ENCODE data around the gene PHACTR1.

The PHACTR1 gene

DNA sequence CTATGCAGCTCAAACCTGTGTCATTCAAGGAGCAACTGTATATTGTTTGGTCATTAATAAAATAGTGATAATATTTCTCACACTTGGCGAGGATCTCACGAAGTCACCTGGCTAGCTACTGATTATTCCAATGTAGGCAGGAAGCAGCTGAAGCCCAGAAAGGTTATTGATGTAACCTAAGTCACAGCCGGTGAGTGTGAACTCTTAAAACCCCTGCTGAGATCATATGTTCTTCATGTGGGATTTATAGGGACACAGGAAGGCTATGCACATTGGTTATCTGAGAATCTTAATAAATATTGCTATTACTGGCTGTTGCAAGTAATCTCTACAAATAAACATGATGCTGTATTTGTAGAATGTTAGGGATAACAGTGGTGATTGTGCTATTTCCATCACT, 450.3 kb downstream of the PHACTR1 start:
- DNase-seq, result no peak

DNA sequence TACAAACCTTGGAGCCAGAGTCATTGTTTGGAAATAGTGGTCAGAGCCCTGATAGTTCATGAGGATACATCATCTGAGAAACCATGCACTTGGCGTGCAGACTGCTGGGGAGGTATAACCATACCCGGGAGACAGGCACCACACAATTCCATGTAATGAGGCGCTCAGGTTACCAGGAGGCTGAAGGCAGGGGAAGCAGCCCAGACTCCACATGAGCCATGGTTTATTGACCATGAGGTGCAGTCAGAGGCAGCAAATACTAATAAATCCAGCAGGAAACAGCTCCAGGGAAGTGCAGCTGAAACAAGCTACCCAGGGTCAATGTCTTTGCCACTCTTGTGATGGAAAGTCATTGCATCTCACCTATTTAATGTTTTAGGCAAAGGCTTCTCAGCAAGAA, 455.7 kb downstream of the PHACTR1 start:
- DNase-seq, result no peak

DNA sequence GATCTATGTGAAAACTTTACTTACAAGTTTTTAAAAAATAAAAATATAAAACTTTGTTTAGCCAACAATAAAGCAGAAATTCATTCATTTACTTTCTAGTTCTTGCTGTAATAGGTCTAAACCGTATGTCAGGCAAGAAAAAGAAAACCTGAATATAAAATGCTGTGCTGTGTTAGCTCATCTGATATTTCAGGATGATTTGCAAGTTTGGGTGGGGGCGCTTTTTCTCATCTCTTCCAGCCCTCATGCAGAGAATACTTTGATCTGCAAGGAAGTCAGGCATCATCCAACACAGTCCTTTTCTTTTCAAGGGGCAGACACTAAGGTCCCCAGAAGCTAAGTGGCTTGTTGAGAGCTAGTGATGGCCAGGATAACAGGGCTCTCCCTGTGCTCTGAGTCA, 458.5 kb downstream of the PHACTR1 start:
- DNase-seq, result no peak

DNA sequence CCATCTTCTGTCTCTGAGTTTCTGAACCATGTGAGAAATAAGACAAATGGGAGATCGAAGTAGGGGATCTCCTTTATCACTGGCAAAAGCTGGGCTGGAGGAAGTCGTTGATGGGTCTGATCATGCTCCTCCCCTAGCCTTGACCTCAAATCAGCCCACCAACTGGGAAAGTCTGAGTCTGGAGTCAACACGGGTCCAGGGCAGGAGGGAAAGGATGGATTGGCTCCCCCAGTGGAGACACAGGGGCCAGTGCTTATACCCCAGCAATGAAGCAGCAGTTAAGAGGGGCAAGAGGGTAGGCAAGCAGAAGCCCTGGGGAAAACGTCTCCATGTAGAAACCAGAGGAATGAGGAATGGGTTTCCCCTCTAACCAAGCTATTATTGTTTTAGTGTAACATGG, 459.2 kb downstream of the PHACTR1 start:
- DNase-seq, result no peak

DNA sequence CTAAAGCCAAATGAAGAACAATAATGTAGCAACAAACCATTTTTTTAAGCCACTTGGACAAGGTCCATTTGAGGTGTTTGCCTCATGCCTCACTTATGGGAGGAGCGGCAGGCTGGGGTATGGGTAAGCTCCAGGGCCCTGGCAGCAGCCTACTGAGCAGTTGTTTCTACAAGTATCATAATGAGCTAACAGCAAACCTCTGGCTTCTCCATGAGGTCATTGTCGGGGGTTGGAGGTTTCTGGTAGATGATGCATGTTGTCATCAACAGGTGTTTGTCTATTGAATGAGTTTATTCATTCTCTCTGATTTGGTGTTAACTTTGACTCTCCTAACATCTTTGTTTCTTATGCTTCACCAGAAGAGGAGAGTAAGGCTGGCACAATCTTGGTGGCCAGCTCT, 461.1 kb downstream of the PHACTR1 start:
- no peak for DNase-seq

DNA sequence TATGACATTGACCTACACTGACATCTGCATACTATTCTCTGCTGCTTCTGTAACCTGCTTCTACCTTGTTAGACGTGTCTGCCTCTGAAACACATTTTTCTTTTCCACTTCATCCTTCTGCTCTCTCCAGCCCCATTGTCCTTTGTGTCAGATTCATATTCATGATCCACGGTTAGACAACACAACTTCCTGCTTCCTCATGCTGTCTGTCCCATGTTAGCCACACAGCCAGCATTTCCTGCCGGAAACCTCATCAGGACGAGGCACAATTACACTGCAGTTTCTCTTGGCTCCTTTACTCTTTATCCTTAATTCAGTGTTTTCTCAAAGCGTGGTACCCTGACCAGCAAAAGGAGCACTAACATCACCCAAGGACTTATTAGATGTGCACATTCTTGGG, 461.5 kb downstream of the PHACTR1 start:
- no peak for DNase-seq

DNA sequence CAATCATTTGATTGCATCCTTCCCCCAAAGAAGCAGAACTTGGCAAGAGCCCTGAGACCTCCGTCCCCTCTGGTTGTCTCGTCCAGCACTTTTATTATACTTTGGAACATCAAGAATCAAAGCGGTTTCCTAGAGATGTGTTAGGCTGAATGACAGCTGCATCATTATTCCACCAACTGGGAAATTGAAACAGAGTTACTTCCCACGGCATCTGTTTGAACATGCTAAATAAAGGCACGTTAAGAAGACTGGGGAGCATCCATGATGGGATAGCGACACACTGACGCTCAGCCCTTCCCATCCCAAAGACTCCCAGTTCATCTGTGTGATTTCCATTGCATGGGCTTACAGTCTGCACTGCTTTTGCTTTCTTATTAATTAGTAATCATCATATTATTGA, 464.0 kb downstream of the PHACTR1 start:
- DNase-seq, result no peak

DNA sequence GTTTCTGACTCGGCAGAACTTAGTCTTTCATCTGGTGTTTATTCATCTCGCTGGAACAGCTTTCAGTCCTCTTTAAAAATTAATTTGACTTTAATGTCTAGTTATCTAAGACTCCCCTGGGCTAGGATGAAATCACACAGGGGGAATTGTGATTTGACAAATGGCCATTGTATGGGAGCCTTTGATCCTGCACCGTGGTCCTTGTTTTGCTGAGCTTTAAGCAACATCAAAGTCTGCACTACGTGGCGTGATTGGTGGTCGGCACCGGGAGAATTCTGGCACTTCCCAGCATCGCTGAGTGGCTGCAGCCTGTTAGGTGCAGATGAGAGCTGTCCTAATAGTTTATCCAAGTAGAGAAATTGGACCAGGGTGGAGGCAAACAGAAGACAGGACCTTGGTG, 464.8 kb downstream of the PHACTR1 start:
- no peak for DNase-seq

DNA sequence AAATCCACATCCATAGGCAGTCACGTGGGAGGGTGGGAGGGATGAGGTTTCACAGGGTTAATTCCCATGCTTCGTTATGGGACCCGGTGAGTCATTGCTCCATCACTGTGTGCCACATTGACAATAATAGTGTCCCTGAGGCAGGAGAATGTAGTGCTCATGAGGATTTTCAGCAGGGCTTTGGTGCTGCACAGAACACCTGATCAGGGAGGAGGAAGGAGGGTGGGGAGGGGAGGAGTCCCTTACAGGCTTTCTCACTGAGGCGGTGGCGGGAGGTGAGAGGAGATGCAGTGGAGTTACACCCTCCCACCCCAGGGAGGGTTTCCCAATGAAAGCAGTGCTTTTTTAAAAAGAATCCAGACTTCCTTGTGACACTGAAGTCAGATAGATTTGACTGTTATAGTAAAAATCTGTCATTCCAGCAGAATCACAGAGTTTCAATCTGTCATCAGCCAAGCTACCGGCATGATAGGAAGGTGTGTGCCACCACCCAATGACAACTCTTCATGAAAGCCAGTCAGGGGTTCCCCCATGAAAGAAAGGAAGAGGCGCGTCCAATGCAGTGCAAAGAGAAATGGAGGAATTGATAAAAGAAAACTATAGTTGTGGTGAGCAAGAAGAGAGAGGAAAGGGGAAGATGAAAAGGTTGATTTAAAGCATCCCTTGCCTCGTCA, 467.0 kb downstream of the PHACTR1 start:
- no peak for DNase-seq

DNA sequence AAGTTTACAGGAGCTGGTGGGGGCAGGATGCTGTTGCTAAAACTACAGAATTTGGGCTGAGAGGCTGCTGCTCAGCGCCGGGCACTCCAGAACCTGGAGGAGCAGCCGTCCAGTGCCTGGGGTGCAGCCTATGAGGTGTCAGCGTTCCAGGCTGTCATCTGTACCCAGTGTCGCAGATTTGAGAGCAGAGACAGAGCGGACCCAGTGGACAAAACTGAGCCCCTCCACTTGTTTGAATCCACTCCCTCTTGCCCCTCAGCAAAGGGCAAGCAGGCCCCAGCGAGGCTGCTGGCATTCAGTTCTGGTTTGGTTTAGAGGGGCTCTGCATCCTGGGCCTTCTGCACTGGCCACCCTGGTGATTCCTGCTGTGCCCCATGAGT, 467.5 kb downstream of the PHACTR1 start:
- no peak for DNase-seq

DNA sequence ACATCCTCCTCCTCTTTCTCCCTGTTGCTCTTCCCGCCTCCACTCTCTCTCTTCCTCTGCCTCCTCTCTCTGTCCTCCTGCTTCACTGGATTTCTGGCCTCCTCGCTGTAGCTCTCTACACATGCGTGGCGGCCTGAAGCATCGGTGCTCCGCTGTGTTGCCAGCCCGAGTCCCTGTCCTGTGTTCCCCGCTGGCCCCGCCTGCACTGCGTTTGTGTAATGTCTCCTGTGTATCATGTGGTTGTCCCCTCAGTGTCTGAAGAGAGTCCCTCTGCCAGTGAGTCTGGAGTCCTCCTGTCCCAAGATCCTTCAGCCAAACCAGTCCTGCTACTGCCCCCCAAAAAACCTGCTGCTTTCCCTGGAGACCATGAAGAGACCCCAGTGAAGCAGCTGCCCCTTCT, 468.0 kb downstream of the PHACTR1 start:
- DNase-seq, result no peak

DNA sequence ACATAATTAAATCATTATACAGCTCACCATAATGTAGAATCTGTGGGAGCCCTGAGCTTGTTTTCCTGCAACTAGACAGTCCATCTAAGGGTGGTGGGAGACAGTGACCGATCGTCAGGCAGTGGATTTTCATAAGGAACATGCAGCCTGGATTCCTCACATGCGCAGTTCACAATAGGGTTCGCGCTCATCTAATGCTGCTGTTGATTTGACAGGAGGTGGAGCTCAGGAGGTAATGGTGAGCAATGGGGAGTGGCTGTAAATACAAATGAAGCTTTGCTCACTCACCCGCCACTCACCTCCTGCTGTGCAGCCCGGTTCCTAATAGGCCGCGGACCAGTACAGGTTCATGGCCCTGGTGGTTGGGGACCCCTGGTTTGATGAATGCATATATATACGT, 470.3 kb downstream of the PHACTR1 start:
- DNase-seq, result no peak

DNA sequence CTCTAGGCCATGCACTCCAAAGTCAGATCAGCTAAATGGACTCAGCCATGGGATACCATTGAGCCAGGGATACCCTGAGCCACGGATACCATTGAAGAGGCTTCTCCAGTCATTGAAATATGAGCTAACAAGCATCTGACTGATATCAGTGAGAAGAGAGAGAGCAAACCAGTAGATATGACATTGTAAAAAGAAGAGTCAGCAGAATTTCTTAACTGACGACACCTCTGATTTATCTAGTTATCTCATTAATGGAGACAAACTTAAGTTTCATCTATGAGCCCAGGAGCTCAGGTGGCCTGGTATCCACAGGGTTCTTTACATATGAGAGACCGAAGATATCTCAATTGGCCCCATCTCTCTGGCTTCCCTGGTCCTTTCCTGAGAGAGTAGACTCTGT, 471.1 kb downstream of the PHACTR1 start:
- no peak for DNase-seq

DNA sequence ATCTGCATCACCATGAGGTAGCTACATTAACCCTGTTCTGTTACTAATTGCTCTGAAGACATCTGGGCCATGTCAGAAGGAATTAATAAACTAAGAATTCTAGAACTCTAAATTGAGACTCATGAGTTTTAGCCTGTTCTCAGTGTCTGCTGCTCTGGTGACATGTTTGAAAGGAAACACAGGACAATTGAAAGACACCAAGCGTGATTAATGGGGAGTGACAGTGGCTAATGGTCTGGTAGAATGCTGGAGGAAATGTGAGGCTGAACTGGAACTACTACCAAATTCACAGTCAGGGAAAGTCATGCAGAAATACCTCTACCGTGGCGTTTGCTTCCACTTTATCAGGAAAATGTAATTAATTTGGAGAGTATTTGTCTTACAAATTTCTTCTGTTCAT, 471.7 kb downstream of the PHACTR1 start:
- no peak for DNase-seq

DNA sequence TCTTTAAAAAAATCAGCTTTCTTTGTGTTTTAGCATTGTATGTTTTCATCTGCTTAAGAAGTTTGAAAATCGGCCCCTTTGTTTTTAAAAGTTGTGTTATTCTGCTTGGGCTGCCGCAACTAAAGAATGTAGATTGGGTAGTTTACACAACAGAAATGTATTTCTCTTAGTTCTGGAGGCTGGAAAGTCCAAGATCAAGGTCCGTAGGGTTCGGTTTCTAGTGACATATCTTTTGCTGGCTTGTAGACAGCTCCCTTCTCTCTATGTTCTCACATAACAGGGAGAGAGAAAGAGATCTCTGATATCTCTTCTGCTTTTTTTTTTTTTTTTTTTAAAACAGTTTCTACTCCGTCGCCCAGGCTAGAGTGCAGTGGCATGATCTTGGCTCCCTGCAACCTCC, 473.1 kb downstream of the PHACTR1 start:
- DNase-seq, result no peak

DNA sequence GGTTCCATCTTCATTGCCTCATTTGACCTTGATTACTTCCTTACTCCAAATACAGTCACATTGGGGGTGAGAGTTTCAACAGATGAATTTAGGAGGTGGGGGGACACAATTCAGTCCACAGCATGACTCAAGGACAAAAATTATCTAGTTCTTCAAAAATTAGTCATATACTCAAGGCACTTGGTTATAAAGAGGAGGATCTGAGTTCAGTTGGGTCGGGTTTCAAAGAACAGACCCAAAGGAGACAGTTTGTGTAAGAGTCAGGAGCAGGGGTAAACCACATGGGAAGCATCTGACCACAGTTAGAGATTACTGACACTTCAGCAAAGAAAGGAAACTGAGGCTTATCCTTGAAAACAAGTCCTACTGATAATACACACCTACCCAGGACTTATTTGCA, 473.8 kb downstream of the PHACTR1 start:
- DNase-seq, result no peak

DNA sequence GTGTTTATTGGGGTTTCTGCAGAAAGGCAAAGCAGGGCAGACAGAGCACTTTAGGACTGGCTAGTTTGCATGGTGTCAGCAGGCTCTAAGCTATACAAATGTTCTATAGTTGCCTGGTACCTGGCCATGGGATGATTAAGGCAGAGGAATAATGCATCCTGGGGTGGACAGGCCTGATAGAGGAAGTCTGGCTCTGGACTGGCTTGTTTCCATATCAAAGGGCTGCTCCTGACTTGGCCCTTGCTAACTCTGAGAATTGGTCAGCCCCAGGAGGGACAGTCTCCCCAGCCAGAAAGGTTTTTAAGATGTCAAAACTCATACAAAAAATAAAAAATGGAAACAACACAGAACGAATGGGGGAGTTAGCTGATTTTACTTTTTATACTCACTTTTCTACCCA, 474.9 kb downstream of the PHACTR1 start:
- DNase-seq, result no peak

DNA sequence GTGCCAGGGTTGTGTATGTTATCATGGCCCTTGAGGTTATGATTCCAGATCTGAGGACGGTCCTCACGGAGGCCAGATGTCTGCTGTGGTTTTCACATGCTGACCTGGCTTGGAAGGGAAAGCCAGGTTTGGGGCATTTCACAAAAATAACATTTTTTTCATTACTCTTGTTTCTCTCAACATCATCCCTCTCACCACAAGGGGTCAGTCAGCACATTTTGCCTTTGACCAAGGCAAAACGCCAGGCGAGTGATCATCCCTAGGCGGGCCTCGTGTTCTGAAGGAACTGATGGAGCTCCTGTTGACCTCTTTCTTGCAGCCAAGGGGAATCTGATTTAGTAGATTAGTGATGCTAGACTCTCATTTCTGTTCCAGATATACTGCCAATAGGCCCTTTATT, 478.3 kb downstream of the PHACTR1 start:
- peak; percentile 17 for DNase-seq

DNA sequence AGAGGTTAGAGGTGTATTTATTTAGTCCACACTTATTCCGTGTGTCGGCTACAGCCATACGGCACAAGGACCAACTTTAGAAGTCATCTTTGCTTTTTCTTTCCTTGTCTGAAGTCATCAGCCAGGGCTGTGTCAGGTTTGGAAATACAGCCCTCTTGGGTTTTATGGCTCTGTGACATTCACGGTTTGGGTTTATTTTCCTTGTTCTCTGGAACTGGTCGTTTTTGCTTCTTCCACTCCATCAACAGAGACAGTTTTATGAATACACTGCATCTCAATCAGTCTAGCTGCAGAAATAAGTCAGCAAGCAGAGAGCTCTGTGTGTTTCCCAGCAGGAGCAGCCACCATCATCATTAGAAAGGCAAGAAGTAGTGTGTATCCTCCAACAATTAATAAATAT, 479.2 kb downstream of the PHACTR1 start:
- no peak for DNase-seq

DNA sequence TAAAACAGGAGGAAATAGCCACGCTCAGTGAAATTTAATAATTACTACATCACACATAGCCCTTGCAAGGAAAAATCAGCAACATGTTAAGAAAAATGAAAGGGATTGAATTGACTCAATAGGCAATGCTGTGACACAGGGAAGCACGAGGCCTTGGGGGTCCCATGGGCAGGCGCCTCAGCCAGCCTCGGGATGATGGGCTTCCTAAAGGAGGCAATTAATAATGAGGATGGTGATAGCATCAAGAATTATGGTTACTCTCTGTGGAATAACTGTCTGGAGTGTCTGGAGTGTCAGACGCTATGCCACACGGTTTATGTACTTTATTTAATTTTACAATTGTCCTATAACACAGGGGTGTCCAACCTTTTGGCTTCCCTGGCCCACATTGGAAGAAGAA, 481.6 kb downstream of the PHACTR1 start:
- DNase-seq, result no peak

DNA sequence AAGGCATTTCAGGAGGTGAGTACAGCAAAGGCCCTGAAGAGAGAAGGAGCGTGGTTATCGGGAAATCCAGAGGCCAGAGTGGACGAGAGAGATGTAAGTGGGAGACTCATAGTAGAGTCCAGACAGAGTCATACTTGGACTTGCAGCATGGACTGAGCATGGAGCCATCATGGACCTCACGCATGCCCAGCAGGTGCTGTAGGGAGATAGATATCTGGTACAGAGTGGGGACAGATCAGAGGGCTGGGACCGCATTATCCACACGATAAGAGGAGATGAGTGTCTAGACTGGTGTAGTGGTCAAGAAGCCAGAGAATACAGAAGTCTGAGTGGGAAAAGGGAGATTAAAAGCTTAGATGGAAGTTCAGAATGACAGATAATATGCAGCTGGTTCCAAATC, 484.8 kb downstream of the PHACTR1 start:
- DNase-seq, result no peak

DNA sequence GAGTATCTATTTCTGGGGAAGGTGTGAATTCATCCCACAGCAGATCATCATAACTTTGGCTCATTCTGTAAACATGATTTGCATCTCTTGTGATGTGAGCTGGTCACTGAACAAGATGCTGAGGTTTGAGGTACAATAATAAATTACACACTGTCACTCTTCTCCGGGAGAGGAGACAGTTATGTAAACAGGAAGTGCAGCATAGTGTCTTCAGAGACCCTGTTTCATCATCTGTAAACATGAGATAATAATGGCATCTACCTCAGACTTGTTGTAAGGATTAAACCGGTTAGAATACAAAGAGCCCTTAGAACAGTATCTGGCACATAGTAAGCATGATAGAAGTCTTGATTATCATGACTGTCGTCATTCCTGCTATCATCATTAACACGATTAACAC, 486.6 kb downstream of the PHACTR1 start:
- DNase-seq, result no peak

DNA sequence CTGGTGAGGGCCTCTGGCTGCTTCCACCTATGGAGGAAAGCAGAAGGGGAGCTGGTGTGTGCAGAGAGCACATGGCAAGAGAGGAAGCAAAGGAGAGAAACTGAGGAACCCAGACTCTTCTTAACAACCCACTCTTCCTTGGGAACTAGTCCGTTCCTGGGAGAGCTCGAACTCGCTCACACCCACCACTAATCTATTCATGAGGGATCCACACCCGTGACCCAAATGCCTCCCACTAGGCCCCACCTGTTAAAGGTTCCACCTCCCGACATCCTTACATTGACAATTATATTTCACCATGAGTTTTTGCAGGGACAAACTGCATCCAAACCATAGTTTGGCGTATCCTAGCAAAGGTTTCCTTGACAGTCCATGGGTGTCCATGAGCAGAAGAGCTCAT, 488.5 kb downstream of the PHACTR1 start:
- DNase-seq, result no peak

DNA sequence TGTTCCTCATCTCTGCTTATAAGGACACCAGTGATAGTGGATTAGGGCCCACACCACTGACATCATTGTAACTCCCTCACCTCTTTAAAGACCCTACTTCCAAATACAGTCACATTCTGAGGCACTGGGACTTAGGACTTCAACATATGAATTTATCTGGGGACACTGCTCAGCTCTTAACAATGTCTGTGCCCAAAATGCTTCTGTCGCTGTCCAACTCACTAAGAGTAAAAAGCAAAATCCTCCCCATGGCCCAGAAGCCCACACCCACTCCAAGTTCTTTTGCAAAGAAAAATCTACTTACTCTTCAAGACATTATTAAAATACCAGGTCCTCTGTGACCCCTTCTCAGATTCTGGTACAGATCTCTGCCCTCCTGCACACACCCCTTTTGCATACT, 495.5 kb downstream of the PHACTR1 start:
- DNase-seq, result no peak

DNA sequence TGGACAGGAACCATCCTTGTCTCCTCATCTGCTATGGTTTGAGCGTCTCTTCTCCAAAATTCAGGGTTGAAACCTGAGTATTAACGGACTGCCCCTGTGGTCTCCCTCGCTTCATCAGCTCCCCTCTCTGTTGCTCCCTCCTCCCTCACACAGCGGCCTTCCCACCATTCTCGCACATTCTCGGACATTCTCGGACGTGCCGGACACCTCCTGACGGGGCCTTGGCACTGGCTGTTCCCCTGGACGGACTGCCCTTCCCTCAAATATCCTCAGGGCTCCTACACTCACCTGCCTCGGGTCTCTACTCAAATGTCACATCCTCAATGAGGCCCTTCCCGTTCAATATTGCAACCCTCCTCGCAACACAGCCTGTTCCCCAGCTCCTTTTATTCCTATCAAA, 496.0 kb downstream of the PHACTR1 start:
- no peak for DNase-seq

DNA sequence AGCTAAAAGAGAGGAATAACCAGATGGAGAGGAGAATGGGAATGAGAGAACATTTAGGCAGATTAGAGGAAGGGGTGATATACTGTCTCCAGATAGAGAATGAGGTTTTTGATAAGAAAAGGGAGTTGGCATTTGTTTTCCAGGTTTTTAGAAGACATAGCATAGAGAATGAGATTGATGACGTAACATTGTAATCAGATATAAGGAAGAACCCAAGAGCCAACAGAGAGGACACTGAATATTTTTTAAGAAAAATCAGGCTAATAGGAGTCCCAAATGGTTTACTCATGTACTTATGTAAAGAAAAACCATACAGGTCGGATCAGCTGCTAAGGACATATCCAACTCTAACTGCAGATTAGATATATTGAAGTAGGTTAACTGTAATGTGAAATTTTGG, 498.8 kb downstream of the PHACTR1 start:
- DNase-seq, result no peak

Data from stimulated activated CD4-positive, alpha-beta T cell treated with anti-CD3 and anti-CD28 coated beads, Interleukin-4, amount 100 ng/mL, for 24 hours (primary cell).